SU-DHL-6 (cell line): ENCODE measurements around the gene CRMP1.

ENCODE experiments used
- H2AFZ ChIP-seq: fragments of 200-600 bp; sonication (generic); 2 replicates; pipeline ENCODE4 v1.6.1; 2014; ENCODE audit warnings: low read depth, mild to moderate bottlenecking, moderate library complexity, mixed read lengths, antibody characterized with exemption, low read length; ENCODE audit not compliant: severe bottlenecking
- H3F3A ChIP-seq: fragments of 200-600 bp; shearing (Covaris generic); 2 replicates; pipeline ENCODE4 v1.6.0; 2016; ENCODE audit warnings: antibody characterized with exemption, mild to moderate bottlenecking; ENCODE audit not compliant: insufficient read depth
- H3K27ac ChIP-seq: fragments of 200-600 bp; sonication (generic); 2 replicates; pipeline ENCODE4 v1.5.1; 2016; ENCODE audit warnings: low read depth, mild to moderate bottlenecking, low read length, moderate library complexity, mixed read lengths
- H3K27me3 ChIP-seq: fragments of 200-600 bp; sonication (generic), shearing (Covaris generic); 2 replicates; pipeline ENCODE4 v1.6.0; 2014; ENCODE audit warnings: mild to moderate bottlenecking, low read length
- H3K36me3 ChIP-seq: fragments of 200-600 bp; sonication (generic); 2 replicates; pipeline ENCODE4 v1.6.1; 2014; ENCODE audit warnings: mild to moderate bottlenecking, low read length, mixed read lengths
- H3K4me2 ChIP-seq: fragments of 300-600, 200-600 bp; shearing (Covaris generic), sonication (generic); 2 replicates; pipeline ENCODE4 v1.6.0; 2014; ENCODE audit warnings: low read length, low read depth, mild to moderate bottlenecking; ENCODE audit not compliant: poor library complexity, severe bottlenecking
- H3K4me3 ChIP-seq: fragments of 200-600 bp; sonication (generic); 2 replicates; pipeline ENCODE4 v1.5.1; 2014; ENCODE audit warnings: antibody characterized with exemption, low read length, mild to moderate bottlenecking, mixed read lengths; ENCODE audit not compliant: insufficient read depth, poor library complexity, severe bottlenecking
- H3K79me2 ChIP-seq: fragments of 200-600 bp; sonication (generic); 2 replicates; pipeline ENCODE4 v1.6.1; 2014; ENCODE audit warnings: mild to moderate bottlenecking, low read length, moderate library complexity; ENCODE audit not compliant: insufficient read depth
- H3K9ac ChIP-seq: fragments of 200-600 bp; sonication (generic); 2 replicates; pipeline ENCODE4 v1.7.0; 2014; ENCODE audit warnings: mild to moderate bottlenecking, low read length
- H3K9me2 ChIP-seq: fragments of 200-600 bp; sonication (generic); replicated peaks from 2 replicates; pipeline ENCODE4 v1.6.1; 2014; ENCODE audit warnings: low read length; ENCODE audit not compliant: insufficient read depth
- H3K9me3 ChIP-seq: fragments of 200-600 bp; sonication (generic); 2 replicates; pipeline ENCODE4 v1.6.1; 2014; ENCODE audit warnings: low read length, mixed read lengths; ENCODE audit not compliant: insufficient read depth
- H4K20me1 ChIP-seq: fragments of 200-600 bp; sonication (generic); 2 replicates; pipeline ENCODE4 v1.6.1; 2014; ENCODE audit warnings: low read depth, mild to moderate bottlenecking, antibody characterized with exemption, low read length, moderate library complexity, mixed read lengths
- CTCF ChIP-seq: fragments of 200-600 bp; sonication (generic); IDR thresholded peaks from one replicate; pipeline ENCODE4 v1.5.1; 2017; ENCODE audit warnings: antibody characterized with exemption, mild to moderate bottlenecking, low read length, moderate library complexity; ENCODE audit not compliant: insufficient read depth, poor library complexity, severe bottlenecking
- EZH2phosphoT487 ChIP-seq: fragments of 200-600 bp; sonication (generic), shearing (Covaris generic); conservative IDR thresholded peaks from 2 replicates; pipeline ENCODE4 v1.6.1; 2018; ENCODE audit warnings: mild to moderate bottlenecking, antibody characterized with exemption, low read length, moderate library complexity, mixed read lengths

CRMP1 gene

GRCh38 chr4:5790546-5790857 lies 102.4 kb downstream of the CRMP1 start:
- Histone ChIP-seq H2AFZ (no peak overlapping the region), H4K20me1 (no peaks in the 10 kb centered on the region), H3K9me3 (no peaks in the 10 kb centered on the region), H3K4me3 (no peak overlapping the region), H3K4me2 (no peak overlapping the region), H3K27me3 (no peaks in the 10 kb centered on the region), H3K27ac (no peak overlapping the region), H3K79me2 (no peaks in the 10 kb centered on the region), H3K9ac (no peak overlapping the region), H3K36me3 (no peaks in the 10 kb centered on the region), H3K9me2 (no peaks in the 10 kb centered on the region), H3F3A (no peaks in the 10 kb centered on the region)
- no peak for TF ChIP-seq CTCF
- no peak for TF ChIP-seq EZH2phosphoT487

- Histone ChIP-seq H3K27me3 (no peaks in the 10 kb centered on the region), H3K4me3 (no peak overlapping the region), H3K9me3 (no peaks in the 10 kb centered on the region), H3K79me2 (no peaks in the 10 kb centered on the region), H3F3A (no peaks in the 10 kb centered on the region), H2AFZ (no peak overlapping the region), H4K20me1 (no peaks in the 10 kb centered on the region), H3K4me2 (no peak overlapping the region), H3K27ac (no peak overlapping the region), H3K9me2 (no peaks in the 10 kb centered on the region), H3K36me3 (no peaks in the 10 kb centered on the region), H3K9ac (no peak overlapping the region)
- TF ChIP-seq CTCF (no peak), EZH2phosphoT487 (no peak)
Measured at GRCh38 chr4:5789141-5789540, 103.7 kb downstream of the CRMP1 start.

- H3K27me3 ChIP-seq, result no peaks in the 10 kb centered on the region
- H3K4me2 ChIP-seq, result no peak overlapping the region
- no peaks in the 10 kb centered on the region for H3K9me2 ChIP-seq
- no peak for TF ChIP-seq CTCF
- TF ChIP-seq EZH2phosphoT487, result no peak
- no peaks in the 10 kb centered on the region for H3K36me3 ChIP-seq
- no peak overlapping the region for H3K4me3 ChIP-seq
- no peak overlapping the region for H3K27ac ChIP-seq
- no peak overlapping the region for H3K9ac ChIP-seq
- no peaks in the 10 kb centered on the region for H3F3A ChIP-seq
- H3K79me2 ChIP-seq, result no peaks in the 10 kb centered on the region
- no peaks in the 10 kb centered on the region for H4K20me1 ChIP-seq
- H3K9me3 ChIP-seq, result no peaks in the 10 kb centered on the region
- H2AFZ ChIP-seq, result no peak overlapping the region
Measured at GRCh38 chr4:5788144-5788543, 104.7 kb downstream of the CRMP1 start.

GRCh38 chr4:5787311-5787710 lies 105.6 kb downstream of the CRMP1 start:
- no peak for TF ChIP-seq CTCF
- TF ChIP-seq EZH2phosphoT487, result no peak
- H4K20me1 ChIP-seq, result no peaks in the 10 kb centered on the region
- H2AFZ ChIP-seq, result no peak overlapping the region
- H3K9me3 ChIP-seq, result no peaks in the 10 kb centered on the region
- no peak overlapping the region for H3K4me3 ChIP-seq
- no peak overlapping the region for H3K9ac ChIP-seq
- no peak overlapping the region for H3K4me2 ChIP-seq
- H3K27ac ChIP-seq, result no peak overlapping the region
- H3F3A ChIP-seq, result no peaks in the 10 kb centered on the region
- no peaks in the 10 kb centered on the region for H3K27me3 ChIP-seq
- H3K79me2 ChIP-seq, result no peaks in the 10 kb centered on the region
- no peaks in the 10 kb centered on the region for H3K36me3 ChIP-seq
- no peaks in the 10 kb centered on the region for H3K9me2 ChIP-seq
